ENCODE data around the gene WFDC1.

Gene WFDC1

DNA sequence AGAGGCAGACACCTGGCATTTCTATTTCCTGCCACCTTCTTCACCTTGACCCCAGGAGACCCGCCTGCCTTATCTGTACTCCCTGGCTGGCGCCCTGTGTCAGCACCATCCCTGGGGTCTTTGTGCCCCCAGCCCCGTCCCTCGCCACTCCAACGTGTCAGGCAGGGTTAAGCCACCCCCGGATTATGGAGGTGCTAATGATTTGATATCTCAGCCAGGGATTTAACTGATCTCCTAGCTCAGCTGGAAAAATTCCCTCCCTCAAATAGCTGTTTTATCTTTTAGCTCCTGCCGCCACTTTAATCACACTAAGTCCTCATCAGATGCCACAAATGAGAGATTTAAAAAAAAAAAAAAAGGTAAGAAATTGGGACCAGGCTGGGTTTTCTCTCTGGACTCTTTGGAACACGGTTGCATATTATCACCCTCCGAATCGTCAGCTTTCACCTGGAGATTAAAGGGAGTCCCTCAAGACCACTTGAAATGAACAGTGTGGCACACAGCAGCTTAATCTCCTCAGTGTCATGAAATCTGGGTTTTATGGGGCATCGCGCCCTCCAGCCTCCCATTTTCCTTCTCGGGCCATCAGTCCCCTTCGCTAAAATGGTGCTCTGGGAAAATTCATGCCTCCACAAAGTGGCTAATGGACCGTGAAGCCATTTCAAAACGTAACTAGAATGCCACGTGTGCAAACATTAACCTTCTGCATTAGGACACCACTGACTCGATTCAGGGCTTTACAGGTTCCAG is 26.2 kb upstream of the WFDC1 start:
- TF ChIP-seq, protein P1, sequence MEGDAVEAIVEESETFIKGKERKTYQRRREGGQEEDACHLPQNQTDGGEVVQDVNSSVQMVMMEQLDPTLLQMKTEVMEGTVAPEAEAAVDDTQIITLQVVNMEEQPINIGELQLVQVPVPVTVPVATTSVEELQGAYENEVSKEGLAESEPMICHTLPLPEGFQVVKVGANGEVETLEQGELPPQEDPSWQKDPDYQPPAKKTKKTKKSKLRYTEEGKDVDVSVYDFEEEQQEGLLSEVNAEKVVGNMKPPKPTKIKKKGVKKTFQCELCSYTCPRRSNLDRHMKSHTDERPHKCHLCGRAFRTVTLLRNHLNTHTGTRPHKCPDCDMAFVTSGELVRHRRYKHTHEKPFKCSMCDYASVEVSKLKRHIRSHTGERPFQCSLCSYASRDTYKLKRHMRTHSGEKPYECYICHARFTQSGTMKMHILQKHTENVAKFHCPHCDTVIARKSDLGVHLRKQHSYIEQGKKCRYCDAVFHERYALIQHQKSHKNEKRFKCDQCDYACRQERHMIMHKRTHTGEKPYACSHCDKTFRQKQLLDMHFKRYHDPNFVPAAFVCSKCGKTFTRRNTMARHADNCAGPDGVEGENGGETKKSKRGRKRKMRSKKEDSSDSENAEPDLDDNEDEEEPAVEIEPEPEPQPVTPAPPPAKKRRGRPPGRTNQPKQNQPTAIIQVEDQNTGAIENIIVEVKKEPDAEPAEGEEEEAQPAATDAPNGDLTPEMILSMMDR (conservative IDR thresholded peaks at IDR 0.05; ENCODE audit: low read length) = no peak
- TF ChIP-seq EZH2phosphoT487 (IDR thresholded peaks at IDR 0.05; ENCODE audit: borderline replicate concordance) = no peak
- H3K9me3 ChIP-seq (ENCODE audit: insufficient read depth, low read depth, low read length) = no peaks in the 10 kb centered on the region
- no peaks in the 10 kb centered on the region for H3K36me3 ChIP-seq (ENCODE audit: insufficient read depth, low read length)
- no peak overlapping the region for H3K4me3 ChIP-seq (ENCODE audit: low read length, poor library complexity, severe bottlenecking)
- no peak overlapping the region for H3K9ac ChIP-seq (ENCODE audit: low read depth, low read length, poor library complexity, severe bottlenecking)
- no peaks in the 10 kb centered on the region for H3K4me1 ChIP-seq (ENCODE audit: insufficient read depth, low read length, poor library complexity, severe bottlenecking)
- no peak overlapping the region for H3K4me2 ChIP-seq (ENCODE audit: low read depth, low read length, poor library complexity, severe bottlenecking)
- H4K20me1 ChIP-seq (ENCODE audit: insufficient read depth, low read length, poor library complexity, severe bottlenecking) = no peaks in the 10 kb centered on the region
- no peak overlapping the region for H2AFZ ChIP-seq (ENCODE audit: low read length)
- no peaks in the 10 kb centered on the region for H3K79me2 ChIP-seq (ENCODE audit: insufficient read depth, low read length)
- H3K27me3 ChIP-seq (ENCODE audit: insufficient read depth, low read length, poor library complexity, severe bottlenecking) = no peaks in the 10 kb centered on the region
- no peaks in the 10 kb centered on the region for H3K9me2 ChIP-seq (replicated peaks; ENCODE audit: low read depth, low read length)
- no peaks in the 10 kb centered on the region for H3F3A ChIP-seq (ENCODE audit: low read depth)

DNA sequence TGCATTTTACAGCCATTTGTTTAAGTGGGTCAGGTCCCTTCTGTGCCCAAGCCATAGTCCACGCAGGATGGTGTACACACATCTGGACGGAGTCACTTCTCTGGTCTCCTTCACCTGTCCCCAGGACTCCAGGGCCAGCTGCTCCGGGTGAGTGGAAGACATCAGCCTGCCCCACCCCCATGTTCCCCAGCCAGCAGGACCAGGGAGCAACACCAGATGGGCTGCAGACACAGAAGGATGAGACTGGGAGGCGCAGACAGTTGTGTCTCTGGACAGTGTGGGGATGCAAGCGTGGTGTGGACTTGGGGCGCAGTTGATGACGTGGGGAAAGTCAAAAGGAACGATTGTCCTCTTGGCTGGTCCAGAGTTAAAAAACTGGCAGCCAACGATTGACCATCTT is 24.6 kb upstream of the WFDC1 start:
- no peak overlapping the region for H2AFZ ChIP-seq (ENCODE audit: low read length)
- H3K9ac ChIP-seq (ENCODE audit: low read depth, low read length, poor library complexity, severe bottlenecking) = no peak overlapping the region
- H3K4me1 ChIP-seq (ENCODE audit: insufficient read depth, low read length, poor library complexity, severe bottlenecking) = no peaks in the 10 kb centered on the region
- H3K9me3 ChIP-seq (ENCODE audit: insufficient read depth, low read depth, low read length) = no peaks in the 10 kb centered on the region
- H3K36me3 ChIP-seq (ENCODE audit: insufficient read depth, low read length) = no peaks in the 10 kb centered on the region
- H3K79me2 ChIP-seq (ENCODE audit: insufficient read depth, low read length) = no peaks in the 10 kb centered on the region
- no peak overlapping the region for H3K4me3 ChIP-seq (ENCODE audit: low read length, poor library complexity, severe bottlenecking)
- H4K20me1 ChIP-seq (ENCODE audit: insufficient read depth, low read length, poor library complexity, severe bottlenecking) = no peaks in the 10 kb centered on the region
- no peak for TF ChIP-seq EZH2phosphoT487 (IDR thresholded peaks at IDR 0.05; ENCODE audit: borderline replicate concordance)
- TF ChIP-seq, protein P1 (conservative IDR thresholded peaks at IDR 0.05; ENCODE audit: low read length) = no peak
- H3K4me2 ChIP-seq (ENCODE audit: low read depth, low read length, poor library complexity, severe bottlenecking) = no peak overlapping the region
- H3K9me2 ChIP-seq (replicated peaks; ENCODE audit: low read depth, low read length) = no peaks in the 10 kb centered on the region
- H3F3A ChIP-seq (ENCODE audit: low read depth) = no peaks in the 10 kb centered on the region
- H3K27me3 ChIP-seq (ENCODE audit: insufficient read depth, low read length, poor library complexity, severe bottlenecking) = no peaks in the 10 kb centered on the region

DNA sequence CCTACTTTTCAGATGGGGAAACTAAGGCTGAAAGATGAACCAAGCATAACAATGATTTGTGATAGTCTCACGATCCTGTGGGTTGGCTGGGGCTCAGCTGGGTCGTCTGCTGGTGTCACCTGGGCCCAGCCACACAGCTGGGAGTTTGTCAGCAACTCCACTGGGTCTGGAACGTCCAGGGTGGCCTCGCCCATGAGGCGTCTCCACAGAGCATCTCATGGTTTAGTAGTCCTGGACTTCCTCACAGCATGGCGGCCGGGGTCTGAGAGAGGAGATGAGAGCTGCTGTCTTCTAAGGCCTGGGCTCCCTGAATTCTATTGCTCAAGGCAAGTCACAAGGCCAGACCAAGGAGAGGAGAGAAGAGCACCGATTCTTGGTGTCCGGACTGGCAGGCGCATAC is 24.1 kb upstream of the WFDC1 start:
- no peak for TF ChIP-seq EZH2phosphoT487 (IDR thresholded peaks at IDR 0.05; ENCODE audit: borderline replicate concordance)
- TF ChIP-seq, protein P1 (conservative IDR thresholded peaks at IDR 0.05; ENCODE audit: low read length) = no peak
- Histone ChIP-seq H3F3A (ENCODE audit: low read depth) (no peaks in the 10 kb centered on the region), H3K4me3 (ENCODE audit: low read length, poor library complexity, severe bottlenecking) (no peak overlapping the region), H2AFZ (ENCODE audit: low read length) (no peak overlapping the region), H3K4me1 (ENCODE audit: insufficient read depth, low read length, poor library complexity, severe bottlenecking) (no peaks in the 10 kb centered on the region), H3K9me3 (ENCODE audit: insufficient read depth, low read depth, low read length) (no peaks in the 10 kb centered on the region), H3K36me3 (ENCODE audit: insufficient read depth, low read length) (no peaks in the 10 kb centered on the region), H4K20me1 (ENCODE audit: insufficient read depth, low read length, poor library complexity, severe bottlenecking) (no peaks in the 10 kb centered on the region), H3K9ac (ENCODE audit: low read depth, low read length, poor library complexity, severe bottlenecking) (no peak overlapping the region), H3K79me2 (ENCODE audit: insufficient read depth, low read length) (no peaks in the 10 kb centered on the region), H3K27me3 (ENCODE audit: insufficient read depth, low read length, poor library complexity, severe bottlenecking) (no peaks in the 10 kb centered on the region), H3K9me2 (replicated peaks; ENCODE audit: low read depth, low read length) (no peaks in the 10 kb centered on the region), H3K4me2 (ENCODE audit: low read depth, low read length, poor library complexity, severe bottlenecking) (no peak overlapping the region)
